SK-MEL-5 (cell line): Measurements from ENCODE around the gene ZFPM1. TPM values are rescaled to one million over a fixed set of nuclear protein-coding genes. Genes with fewer than 3 reads are reported as not detected.
"Not testable (repeated sequence)": the region's sequence is repeated elsewhere in the genome, so short reads cannot be mapped to it uniquely, and the experiment has no call there.

ENCODE experiments used
- DNase-seq: peaks from one replicate; pipeline ENCODE4 v3.0.0-alpha.2; 2016; ENCODE audit warnings: low read depth, low spot score
- in situ Hi-C: cut with HindIII; loops from 2 replicates; pipeline ENCODE4 v1.10.0; 2016; ENCODE audit warnings: low sequenced_read_pairs, high pct_unique_total_duplicates, low pct_unique_long_range_greater_than_20kb
- total RNA-seq: library from RNA; depleted of rRNA; stranded (reverse); fragments of >200 nt; shearing (Covaris generic); gene quantifications from 2 replicates; pipeline ENCODE4 v1.2.3, GENCODE V29; 2014

ZFPM1 gene
- total RNA-seq, 1 experiment from 2014 or later, result 0.29 TPM

DNA sequence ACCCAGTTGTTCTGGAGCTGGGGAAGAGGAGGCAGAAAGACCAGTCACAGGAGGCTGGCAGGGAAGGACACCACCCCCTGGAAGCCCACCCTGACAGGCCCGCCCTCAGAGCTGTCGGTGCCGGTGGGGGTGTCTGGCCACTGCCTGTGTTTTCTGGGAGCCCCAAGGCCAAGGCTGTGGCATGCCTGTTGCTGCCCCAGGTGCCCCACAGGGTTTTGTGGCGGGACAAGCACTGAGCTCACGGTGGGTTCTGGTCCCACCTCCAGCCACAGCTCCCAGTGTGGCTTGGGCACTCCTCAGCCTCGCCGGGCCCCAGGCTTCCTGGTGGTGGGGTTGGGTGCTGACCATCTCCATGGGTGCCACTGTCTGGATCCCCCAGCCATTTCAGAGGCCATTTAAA lies 58.0 kb downstream of the ZFPM1 start:
- no peak for DNase-seq
- in situ Hi-C loops, result no loop called here

DNA sequence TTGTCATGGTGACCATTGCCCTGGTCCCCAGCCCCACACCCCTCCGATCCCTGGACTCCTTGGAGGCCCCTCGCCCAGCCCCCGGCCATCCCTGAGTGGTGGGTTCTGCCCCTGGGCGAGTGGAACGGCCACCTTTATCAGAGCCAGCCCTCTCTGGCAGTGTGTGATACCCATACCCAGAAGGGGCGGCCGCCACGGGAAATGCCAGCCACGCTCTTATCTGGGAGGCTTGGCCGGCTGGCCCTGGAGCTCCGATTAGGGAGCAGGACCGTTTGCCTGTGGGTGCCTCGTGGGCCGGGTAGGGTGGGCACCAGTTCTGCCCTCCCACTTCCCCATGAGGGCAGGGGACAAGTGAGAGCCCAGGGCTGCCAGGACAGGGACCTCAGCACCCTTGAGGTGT lies 58.8 kb downstream of the ZFPM1 start:
- no peak for DNase-seq
- in situ Hi-C loops, result no loop called here

DNA sequence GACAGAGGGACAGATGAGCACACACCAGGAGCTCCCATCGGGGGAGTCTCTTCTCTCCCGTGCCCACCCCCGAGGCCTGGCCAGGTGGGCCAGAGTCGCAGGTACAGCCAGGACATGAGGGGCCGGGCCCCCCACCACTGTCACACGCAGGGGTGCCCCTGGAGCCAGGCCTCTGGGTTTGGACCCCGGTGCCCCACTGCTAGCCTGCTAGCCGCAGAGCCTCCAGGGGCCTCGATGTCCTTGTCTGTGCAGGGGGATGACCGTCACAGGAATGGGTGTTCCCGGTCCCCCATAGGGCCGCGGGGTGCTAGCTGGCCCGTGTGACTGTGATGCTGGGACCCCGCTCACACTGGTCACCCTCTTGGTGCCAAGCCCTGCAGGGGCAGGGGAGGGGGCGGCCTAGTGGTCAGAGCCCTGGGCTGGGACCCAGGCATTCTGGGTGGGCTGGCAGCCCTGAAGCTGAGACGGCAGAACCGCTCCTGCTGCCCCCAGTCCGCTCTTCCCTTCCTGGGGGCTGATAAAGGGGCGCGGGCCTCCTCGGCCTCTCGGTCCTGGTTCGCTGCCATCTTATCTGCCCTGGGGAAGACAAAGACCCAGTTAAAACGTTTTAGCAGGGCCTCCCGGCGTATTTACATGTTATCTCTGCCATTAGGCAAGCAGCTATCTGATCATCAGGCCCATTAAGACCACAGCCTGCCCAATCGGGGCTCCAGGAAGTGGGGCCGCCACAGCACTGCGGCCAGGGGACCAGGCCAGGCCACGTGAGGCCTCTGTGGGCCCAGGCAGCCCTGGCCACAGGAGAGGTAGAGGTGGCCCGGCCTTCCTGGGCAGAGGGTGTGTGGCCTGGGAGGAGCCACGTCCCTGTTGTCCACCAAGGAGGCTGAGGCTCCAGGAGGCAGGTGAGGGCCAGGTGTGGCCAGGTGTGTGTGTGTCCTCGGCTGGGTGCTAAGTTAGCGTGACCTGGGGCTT lies 59.9 kb downstream of the ZFPM1 start:
- DNase-seq, result no peak
- in situ Hi-C loops, result no loop called here

DNA sequence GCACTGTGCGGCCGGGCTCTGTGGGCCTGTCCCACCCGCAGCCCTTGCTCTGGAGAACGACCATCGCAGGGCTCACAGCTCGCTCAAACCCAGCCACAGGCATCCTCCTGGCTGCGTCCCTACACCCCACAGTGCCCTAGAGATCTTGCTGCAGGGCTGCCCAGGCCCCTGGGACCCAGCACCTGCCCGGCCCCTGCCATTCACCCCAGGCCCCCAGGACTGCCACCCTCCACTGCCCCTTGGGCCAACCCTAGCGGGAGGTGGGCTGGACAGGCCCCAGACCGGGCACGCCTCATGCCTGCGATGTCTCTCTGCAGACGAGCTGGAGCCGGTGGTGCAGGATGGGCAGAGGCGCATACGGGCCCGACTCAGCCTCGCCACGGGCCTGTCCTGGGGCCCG lies 61.0 kb downstream of the ZFPM1 start:
- in situ Hi-C loops, result no loop called here

DNA sequence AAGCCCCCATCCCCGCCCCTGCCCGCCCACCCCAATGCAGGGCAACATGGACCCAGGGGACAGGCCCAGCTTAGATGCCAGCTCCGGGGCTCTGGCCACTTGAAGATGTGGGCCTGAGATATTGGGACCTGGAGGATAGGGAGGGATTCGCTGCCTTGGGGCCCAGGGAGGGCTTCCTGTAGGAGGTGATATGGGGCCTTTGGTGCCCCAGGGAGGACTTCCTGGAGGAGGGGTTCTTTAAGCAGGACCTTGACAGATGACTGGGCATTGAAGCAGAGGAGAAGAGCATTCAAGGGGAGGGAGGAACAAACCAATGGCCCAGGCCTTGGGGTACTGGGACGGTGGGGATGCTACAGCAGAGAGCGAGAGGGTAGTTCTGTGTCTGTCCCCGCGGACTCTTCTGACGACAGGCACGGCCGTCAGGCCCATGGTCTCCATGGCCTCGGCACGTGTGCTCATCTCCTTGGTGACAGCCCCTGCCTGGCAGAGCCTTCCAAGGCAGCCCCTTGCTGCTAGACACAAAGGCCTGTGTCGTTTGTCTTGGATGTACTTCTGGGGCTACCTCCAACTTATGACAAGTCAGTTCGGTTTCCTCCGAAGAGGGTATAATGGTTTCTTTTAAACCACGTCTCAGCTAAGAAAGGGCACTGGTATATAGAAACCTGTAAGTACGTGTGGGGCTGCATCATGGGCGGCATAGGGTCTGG lies 61.6 kb downstream of the ZFPM1 start:
- no peak for DNase-seq
- in situ Hi-C loops, result no loop called here

More for the DNA sequence above, 61.0 kb downstream of the ZFPM1 start:
- no peak for DNase-seq

DNA sequence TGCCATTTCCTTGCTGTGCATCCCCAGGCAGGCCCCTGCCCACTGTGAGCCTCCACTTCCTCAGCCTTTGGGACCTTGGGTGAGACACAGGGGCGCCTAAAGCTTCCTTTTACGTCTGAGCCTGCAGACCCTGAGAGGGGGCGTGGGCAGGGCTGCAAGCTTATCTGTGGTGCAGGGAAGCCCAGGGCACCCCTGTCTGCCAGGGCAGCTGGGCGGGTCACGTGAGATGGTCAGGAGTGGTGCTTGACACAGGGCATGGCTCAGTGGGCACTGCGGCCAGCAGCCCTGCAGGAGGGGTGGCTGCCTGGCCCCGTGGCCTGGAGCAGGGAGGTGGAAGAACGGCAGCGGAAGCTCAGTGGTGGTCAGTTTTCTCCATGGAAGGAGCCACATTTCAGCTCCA lies 62.3 kb downstream of the ZFPM1 start:
- DNase-seq, result no peak
- in situ Hi-C loops, result no loop called here

DNA sequence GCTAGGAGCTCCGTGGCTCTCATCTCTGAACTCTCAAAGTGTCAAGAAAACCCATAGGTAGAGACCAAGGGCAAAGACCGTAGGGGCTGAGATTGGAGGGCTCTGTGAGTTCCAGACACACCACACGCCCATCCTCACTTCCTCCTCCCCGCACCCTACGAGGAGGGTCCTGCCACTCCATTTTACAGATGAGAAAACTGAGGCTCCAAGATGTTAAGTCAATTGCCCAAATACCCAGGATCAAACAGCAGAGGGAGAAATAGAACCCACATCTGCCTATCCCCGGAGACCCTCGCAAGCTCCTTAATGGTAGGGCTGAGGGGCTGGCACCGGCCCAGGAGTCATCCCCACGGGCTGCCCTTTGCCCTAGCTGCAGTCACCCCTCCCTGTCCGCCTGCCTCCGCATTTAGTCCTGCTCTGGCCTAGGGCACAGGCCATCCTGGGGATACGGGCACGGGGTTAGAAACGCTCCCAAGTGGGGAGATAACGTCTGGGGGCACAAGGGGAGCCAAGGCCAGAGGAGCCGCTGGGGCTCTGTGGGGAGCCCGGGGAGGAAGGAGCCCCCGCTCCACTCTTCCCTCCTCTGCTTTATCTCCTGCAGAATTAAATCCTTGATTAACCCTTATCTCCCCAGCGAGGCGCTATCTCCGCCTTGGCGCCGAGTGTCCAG lies 63.0 kb downstream of the ZFPM1 start:
- no peak for DNase-seq
- in situ Hi-C loops, result no loop called here

DNA sequence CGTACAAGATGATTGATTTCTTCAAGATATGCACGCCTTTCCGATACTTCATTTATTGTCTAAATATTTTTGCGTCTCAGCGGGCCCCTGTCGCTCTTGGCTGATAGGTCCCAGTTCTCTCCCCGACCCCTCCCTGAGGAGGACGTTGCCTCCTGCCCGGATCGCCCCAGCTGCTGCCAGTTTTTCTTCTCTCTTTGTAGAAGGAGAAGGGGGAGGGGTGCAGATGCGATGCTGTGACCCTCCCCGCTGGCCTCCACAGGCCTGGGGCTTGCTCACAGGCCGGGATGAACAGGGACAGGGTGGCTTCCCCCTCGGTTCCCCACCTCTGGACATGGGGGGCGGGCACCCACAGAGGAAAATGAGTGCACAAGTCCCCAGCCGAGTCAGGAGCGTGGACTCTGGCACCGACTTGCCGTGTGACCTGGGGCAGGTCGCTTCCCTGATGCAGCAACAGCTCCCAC lies 63.6 kb downstream of the ZFPM1 start:
- in situ Hi-C loops, result no loop called here
- DNase-seq, result no peak

DNA sequence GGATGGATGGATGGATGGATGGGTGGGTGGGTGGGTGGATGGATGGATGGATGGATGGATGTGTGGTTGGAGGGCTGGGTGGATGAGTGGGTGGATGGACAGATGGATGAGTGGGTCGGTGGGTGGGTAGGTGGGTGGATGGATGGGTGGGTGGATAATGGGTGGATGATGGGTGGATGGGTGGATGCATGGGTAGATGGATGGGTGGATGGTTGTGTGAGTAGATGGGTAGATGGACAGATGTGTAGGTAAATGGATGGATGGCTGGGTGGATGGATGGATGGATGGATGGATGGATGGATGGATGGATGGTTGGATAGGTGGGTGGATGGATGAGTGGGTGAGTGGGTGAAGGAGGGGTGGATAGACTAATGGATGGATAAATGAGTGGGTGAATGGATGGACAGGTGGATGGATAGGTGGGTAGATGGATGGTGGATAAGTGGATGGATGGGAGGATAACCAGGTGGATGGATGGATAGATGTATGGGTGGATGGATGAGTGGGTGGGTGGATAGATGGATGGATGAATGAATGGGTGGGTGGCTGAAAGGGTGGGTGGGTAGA lies 64.2 kb downstream of the ZFPM1 start:
- in situ Hi-C loops, DNase-seq: not testable (repeated sequence)

DNA sequence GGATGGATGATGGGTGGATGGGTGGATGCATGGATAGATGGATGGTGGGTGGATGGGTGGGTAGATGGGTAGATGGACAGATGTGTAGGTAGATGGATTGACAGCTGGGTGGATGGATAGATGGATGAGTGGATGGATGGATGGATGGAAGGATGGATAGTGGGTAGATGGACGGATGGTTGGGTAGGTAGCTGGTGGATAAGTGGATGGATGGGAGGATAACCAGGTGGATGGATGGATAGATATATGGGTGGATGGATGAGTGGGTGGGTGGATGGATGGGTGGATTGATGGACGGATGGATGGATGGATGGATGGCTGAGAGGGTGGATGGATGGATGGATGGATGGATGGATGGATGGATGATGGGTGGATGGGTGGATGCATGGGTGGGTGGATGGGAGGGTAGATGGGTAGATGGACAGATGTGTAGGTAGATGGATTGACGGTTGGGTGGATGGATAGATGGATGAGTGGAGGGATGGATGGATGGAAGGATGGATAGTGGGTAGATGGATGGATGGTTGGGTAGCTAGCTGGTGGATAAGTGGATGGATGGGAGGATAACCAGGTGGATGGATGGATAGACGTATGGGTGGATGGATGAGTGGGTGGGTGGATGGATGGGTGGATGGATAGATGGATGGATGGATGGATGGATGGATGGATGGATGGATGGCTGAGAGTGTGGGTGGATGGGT lies 65.5 kb downstream of the ZFPM1 start:
- in situ Hi-C loops, DNase-seq: not testable (repeated sequence)

DNA sequence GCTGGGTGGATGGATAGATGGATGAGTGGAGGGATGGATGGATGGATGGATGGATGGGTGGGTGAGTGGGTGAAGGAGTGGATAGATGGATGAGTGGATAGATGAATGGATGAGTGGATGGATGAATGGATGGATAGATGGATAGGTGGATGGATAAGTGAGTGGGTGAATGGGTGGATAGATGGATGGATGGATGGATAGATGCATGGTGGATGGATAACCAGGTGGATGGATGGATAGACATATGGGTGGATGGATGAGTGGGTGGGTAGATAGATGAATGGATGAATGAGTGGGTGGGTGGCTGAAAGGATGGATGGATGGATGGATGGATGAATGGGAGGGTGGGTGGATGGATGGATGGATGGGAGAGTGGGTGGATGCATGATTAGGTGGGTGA lies 66.2 kb downstream of the ZFPM1 start:
- DNase-seq, result no peak
- in situ Hi-C loops, result no loop called here

DNA sequence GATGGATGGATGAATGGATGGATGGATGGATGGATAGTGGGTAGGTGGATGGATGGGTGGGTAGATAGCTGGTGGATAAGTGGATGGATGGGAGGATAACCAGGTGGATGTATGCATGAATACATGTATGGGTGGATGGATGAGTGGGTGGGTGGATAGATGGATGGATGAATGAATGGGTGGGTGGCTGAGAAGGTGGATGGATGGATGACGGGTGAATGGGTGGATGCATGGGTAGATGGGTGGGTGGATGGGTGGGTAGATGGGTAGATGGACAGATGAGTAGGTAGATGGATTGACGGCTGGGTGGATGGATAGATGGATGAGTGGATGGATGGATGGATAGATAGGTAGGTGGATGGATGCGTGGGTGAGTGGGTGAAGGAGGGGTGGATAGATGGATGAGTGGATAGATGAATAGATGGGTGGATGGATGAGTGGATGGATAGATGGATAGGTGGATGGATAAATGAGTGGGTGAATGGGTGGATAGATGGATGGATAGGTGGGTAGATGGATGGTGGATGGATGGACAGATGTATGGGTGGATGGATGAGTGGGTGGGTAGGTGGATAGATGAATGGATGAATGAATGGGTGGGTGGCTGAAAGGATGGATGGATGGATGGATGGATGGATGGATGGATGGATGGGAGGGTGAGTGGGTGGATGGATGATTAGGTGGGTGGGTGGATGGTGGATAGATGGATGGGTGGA lies 67.0 kb downstream of the ZFPM1 start:
- DNase-seq, result no peak
- in situ Hi-C loops, result no loop called here

DNA sequence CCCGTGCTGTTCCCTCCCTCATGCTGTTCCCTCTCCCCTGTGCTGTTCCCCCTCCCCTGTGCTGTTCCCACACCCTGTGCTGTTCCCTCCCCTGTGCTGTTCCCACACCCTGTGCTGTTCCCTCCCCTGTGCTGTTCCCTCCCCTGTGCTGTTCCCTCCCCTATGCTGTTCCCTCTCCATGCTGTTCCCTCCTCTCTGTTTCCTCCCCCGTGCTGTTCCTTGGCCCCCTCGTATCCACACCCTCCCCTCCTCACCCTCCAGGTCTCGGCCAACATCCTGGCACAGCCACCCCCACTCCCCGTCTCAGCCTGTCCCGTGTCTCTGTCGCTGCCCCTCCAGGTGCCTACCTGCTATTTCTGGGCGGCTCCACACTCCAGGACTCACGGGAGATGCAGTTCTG lies 68.6 kb downstream of the ZFPM1 start:
- no peak for DNase-seq
- in situ Hi-C loops, result no loop called here

DNA sequence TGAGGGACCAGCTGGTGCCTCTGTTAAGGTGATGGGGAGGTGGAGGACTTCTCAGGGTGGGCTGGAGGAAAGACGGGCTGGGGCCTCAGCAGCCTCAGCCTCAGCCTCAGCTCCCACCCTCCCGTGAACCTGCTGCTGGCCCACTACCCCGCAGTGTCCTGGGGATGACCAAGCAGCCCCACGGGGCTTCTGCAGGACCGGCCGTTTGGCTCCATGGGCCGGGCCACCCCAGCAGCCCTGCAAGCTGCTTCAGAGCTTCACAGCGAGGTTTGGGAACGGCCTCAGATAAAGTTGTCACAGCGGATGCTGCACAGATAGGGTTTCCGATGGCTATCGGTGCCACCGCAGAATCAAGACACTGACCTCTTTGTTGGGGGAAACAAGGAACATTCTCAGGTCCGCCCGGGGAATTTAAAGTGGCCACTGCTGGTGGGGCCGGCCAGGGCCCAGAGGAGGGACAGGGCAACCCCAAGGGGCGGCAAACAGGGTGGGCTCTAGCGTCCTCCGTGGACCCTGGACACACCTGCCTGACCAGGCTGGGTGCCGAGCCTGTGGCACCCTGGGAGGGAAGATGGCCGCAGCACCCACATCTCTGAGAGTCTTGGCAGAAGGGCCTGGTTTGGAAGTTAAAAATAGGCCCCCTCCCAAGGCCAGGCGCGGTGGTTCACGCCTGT lies 69.3 kb downstream of the ZFPM1 start:
- peak; percentile 19 for DNase-seq
- in situ Hi-C loops, result no loop called here

DNA sequence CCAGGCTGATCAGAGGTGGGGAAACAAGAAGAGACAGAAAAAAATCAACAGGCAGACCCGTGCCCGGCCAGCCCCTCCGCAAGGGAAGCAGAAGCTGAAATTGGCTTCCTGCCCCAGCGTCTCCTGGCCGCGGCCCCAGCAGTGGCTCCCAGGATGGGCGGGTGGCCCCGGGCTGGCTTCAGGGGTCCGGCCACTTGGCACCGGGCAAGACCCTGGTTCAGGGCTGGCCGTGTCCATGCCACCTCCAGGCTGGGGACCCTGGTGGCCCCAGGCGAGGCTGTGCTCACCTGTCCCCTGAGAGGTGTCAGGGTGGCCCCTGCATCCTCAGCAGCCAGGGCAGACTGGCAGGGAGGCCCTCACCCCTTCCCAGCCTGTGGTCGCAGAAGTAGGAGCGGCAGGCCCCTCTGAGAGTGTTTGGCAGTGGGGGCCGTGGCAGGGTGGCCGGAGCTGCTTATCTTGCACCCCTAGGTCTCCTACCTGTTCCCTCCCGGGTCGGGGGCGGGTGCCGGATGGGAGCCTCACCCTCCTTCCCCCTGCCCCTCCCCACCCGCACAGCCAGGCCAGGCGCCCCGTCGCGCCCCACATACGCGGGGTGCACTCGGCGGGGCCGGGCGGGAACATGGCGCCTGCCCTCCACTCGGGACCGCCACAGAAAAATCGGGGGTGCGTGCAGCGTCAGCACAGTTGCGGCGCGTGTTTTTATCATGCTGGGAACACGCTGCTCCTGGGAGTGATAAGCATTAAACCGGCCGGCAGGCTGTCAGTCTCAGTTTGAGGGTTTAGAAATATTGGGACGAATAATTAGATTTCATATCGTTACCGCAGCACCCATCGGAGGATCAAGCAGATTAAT lies 70.5 kb downstream of the ZFPM1 start:
- in situ Hi-C loops, result no loop called here
- DNase-seq, result no peak
